Ascending aorta (tissue), 2 donors: Measurements from ENCODE around the gene SMOC1. TPM values are rescaled to one million over a fixed set of nuclear protein-coding genes. Genes with fewer than 3 reads are reported as not detected.

Experiments used
- DNase-seq, 2 donors: peaks; one replicate each; pipeline ENCODE4 v3.0.0-alpha.2; 2019; ENCODE audit warnings: low spot score in 2 of 2
- H3K27ac ChIP-seq, 2 donors: fragments of 200-600 bp; sonication (generic); one replicate each; pipeline ENCODE4 v1.5.1; 2016 to 2017; ENCODE audit warnings: mild to moderate bottlenecking in 1 of 2
- H3K27me3 ChIP-seq: fragments of 200-600 bp; sonication (generic); one replicate; pipeline ENCODE4 v1.5.1; 2017
- H3K36me3 ChIP-seq, 2 donors: fragments of 200-600 bp; sonication (generic); one replicate each; pipeline ENCODE4 v1.5.1; 2016
- H3K4me1 ChIP-seq, 2 donors: fragments of 200-600 bp; sonication (generic); one replicate each; pipeline ENCODE4 v1.5.1; 2016 to 2017; ENCODE audit warnings: mild to moderate bottlenecking in 1 of 2
- H3K4me3 ChIP-seq, 2 donors: fragments of 200-600 bp; sonication (generic); one replicate each; pipeline ENCODE4 v1.5.1; 2016 to 2017; ENCODE audit warnings: mild to moderate bottlenecking in 1 of 2
- H3K9me3 ChIP-seq, 2 donors: fragments of 200-600 bp; sonication (generic); one replicate each; pipeline ENCODE4 v1.5.1; 2016
- intact Hi-C: fragments of 100-400 bp; cut with DNase I; formaldehyde crosslinking; loops from one replicate; pipeline ENCODE4 v1.15.1; 2023
- total RNA-seq: library from RNA; depleted of rRNA; stranded (reverse); fragments of >200 nt; gene quantifications from one replicate; pipeline ENCODE4 v1.1.0, GENCODE V29; 2016
- TF ChIP-seq, protein P1 (sequence below), 3 experiments: fragments of 200-600 bp in 2 of 3; fragments of 450-650 bp in 1 of 3; sonication (generic) in 2 of 3; IDR thresholded peaks; one replicate each; pipeline ENCODE4 v1.5.1; 2016 to 2019; ENCODE audit warnings: antibody characterized with exemption in 3 of 3, mild to moderate bottlenecking in 1 of 3, moderate library complexity in 1 of 3

SMOC1 gene
- total RNA-seq, 1 donor from 2014 or later = 16.6 TPM

DNA sequence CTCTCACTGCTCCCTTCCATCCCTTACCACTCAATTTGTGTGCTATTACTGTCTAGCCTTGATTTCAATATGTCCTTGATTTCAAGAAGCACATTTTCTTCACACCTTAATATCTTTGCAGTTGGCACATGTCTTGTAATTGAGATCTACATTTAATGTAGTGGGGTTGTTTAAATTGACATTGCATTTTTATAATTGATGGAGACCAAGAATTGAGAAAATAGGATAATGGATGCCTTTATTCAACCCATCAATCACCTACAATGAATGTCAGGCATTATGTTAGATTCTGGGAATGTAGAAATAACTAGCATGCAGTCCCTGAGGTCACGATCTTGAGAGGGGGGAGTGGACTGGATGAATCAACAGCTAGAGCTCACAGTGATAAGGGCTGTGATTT, 94.6 kb downstream of the SMOC1 start:
- H3K27ac ChIP-seq = no peak overlapping the region
- no peaks in the 10 kb centered on the region for H3K36me3 ChIP-seq
- no peaks in the 10 kb centered on the region for H3K27me3 ChIP-seq
- no peak overlapping the region for H3K4me3 ChIP-seq
- no peaks in the 10 kb centered on the region for H3K4me1 ChIP-seq
- intact Hi-C loops = no loop called here
- no peak for DNase-seq
- TF ChIP-seq, protein P1, sequence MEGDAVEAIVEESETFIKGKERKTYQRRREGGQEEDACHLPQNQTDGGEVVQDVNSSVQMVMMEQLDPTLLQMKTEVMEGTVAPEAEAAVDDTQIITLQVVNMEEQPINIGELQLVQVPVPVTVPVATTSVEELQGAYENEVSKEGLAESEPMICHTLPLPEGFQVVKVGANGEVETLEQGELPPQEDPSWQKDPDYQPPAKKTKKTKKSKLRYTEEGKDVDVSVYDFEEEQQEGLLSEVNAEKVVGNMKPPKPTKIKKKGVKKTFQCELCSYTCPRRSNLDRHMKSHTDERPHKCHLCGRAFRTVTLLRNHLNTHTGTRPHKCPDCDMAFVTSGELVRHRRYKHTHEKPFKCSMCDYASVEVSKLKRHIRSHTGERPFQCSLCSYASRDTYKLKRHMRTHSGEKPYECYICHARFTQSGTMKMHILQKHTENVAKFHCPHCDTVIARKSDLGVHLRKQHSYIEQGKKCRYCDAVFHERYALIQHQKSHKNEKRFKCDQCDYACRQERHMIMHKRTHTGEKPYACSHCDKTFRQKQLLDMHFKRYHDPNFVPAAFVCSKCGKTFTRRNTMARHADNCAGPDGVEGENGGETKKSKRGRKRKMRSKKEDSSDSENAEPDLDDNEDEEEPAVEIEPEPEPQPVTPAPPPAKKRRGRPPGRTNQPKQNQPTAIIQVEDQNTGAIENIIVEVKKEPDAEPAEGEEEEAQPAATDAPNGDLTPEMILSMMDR (IDR thresholded peaks at IDR 0.05) = no peak
- no peaks in the 10 kb centered on the region for H3K9me3 ChIP-seq

DNA sequence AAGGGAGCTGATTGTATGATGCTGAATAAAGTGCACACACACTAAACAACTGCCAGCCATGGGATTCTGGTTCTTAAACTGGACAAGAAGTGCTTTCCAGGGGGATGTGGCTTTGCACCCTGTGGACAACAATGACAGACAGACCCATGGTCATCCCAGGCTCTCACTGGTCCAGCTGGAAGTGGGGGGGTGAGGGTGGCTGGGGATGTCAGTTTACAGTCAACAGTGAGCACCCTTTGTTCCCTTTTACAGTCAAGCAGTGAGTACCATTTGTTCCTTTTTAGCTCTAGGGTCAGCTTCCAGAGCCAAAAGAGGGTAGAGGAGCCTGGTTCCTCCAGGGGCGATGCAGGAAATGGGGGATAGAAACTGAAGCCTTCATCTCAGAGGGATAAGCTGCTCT, 100.7 kb downstream of the SMOC1 start:
- DNase-seq = no peak
- Histone ChIP-seq H3K36me3 (no peaks in the 10 kb centered on the region), H3K27ac (no peak overlapping the region), H3K27me3 (no peaks in the 10 kb centered on the region), H3K4me1 (no peaks in the 10 kb centered on the region), H3K4me3 (no peak overlapping the region), H3K9me3 (no peaks in the 10 kb centered on the region)
- TF ChIP-seq, protein P1 (IDR thresholded peaks at IDR 0.05) = no peak
- intact Hi-C loops = no loop called here

DNA sequence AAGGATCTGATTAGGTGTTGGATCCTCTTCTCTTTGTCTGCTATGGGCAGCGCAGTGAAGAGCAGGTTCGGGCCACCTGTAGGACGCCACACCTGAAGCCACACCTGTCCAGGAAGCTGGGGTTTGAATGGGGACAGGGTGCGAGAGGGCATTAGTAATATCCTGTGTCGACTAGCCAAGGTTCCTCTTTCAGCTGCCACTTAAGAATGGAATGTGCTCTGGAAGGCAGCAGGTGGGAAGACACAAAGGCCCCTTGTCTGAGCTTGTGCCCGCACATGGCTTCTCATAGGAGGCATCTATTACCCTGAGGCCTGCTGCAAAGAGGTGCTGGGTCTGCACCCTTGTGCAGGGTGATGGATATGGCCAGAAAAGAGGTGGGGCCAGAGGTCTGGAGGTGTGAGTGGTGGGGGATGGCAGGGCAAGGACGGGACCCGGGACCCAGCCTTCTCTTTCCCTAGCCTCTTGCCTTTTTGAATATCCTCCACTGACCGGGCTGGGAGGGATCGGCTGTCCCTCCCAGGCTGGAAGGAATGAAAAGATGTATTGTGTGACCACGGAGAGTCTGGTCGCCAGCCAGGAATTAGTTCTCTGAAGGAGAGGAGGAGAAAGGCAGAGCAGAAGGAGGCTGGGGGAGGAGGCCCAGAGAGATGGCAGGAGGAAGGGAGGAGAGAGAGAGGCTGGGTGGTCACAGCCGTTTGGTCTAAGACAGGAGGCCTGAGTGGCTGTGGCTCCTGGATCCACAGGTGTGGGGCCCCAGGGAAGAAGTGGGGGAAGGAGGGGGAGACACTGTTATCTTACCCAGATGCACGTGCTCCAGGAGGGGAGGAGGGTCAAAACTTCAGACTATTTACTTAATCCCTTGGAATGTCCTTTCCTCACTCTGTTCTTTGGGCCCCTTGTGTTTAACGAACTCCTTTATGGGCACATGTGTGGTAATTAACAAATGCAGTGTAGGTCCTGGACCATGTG, 101.5 kb downstream of the SMOC1 start:
- Histone ChIP-seq H3K4me3 (no peak overlapping the region), H3K9me3 (no peaks in the 10 kb centered on the region), H3K4me1 (no peaks in the 10 kb centered on the region), H3K27ac (no peak overlapping the region), H3K36me3 (no peaks in the 10 kb centered on the region), H3K27me3 (no peaks in the 10 kb centered on the region)
- TF ChIP-seq, protein P1 (IDR thresholded peaks at IDR 0.05) = no peak
- no peak for DNase-seq
- intact Hi-C loops = no loop called here

DNA sequence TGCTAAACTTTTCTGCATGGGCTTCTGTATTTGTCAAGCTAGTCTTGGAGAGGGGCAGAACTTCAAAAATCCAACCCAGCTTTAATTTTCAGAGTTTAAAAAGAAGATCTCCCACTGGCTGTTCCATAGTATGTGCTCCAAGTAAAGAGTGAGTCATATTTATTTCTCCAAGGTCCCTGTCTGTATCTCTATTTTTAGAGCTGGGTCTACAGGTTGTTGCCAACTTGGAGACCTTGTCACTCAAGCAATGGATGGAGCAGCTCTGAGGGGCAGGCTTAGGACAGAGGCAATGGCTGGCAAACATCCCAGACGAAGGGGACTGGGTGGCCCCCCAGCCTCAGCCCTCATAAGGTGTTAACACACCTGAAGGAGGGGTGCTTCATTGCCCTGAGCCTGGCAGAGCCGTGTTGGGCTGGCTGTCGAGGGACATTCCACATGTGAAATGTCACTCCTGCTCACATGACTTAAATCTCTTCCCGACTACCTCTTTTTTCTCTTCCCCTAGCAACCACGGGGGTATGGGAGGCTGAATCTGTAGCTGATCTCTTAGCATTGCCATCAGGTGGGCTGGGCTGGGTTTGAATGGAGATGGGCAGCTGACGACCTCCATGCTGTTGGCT, 103.1 kb downstream of the SMOC1 start:
- no peaks in the 10 kb centered on the region for H3K9me3 ChIP-seq
- no peaks in the 10 kb centered on the region for H3K4me1 ChIP-seq
- intact Hi-C loops = no loop called here
- no peak for DNase-seq
- TF ChIP-seq, protein P1 (IDR thresholded peaks at IDR 0.05) = no peak
- no peak overlapping the region for H3K27ac ChIP-seq
- H3K36me3 ChIP-seq = no peaks in the 10 kb centered on the region
- H3K4me3 ChIP-seq = no peak overlapping the region
- no peaks in the 10 kb centered on the region for H3K27me3 ChIP-seq

DNA sequence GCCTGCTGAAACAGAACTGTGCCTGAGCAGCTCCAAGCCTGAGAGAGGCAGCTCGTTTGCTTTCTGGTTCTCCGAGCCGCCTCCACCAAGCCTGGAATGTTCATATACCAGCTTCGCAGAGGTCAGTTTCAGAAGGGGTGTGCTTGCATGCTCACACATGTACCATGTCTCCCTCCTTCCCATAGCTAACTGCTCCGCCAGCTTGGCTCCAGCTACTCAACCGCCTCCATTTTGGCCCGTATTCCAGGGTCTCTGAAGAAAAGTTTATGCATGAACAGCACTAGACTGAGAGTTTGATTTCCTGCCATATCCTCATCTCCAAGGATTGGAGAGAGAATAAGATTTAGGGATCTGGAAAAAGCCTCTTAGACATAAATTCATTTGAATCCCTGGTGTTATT, 103.7 kb downstream of the SMOC1 start:
- Histone ChIP-seq H3K9me3 (no peaks in the 10 kb centered on the region), H3K4me3 (no peak overlapping the region), H3K4me1 (no peaks in the 10 kb centered on the region), H3K27me3 (no peaks in the 10 kb centered on the region), H3K27ac (no peak overlapping the region), H3K36me3 (no peaks in the 10 kb centered on the region)
- intact Hi-C loops = no loop called here
- TF ChIP-seq, protein P1 (IDR thresholded peaks at IDR 0.05) = no peak
- no peak for DNase-seq
